Ramos (cell line): ENCODE data around the gene TROAP.
"Not testable (repeated sequence)": the region's sequence is repeated elsewhere in the genome, so short reads cannot be mapped to it uniquely, and the experiment has no call there.

Experiments
- in situ Hi-C: fragments of 300-500 bp; cut with MboI; formaldehyde crosslinking; loops from one replicate; pipeline ENCODE4 v1.14.3; 2022; ENCODE audit warnings: low sequenced_read_pairs; ENCODE audit not compliant: unreplicated experiment

TROAP gene

GRCh38 chr12:49362077-49362476 is 39.0 kb downstream of the TROAP start:
- in situ Hi-C loops: loop anchor here (10.0 kb wide), 1 partner anchor 163 kb away; no protein-coding TSS in a partner anchor

GRCh38 chr12:49364989-49365388 is 41.9 kb downstream of the TROAP start:
- in situ Hi-C loops: loop anchor here (10.0 kb wide), 1 partner anchor 160 kb away; no protein-coding TSS in a partner anchor

- in situ Hi-C loops: loop anchor here (10.0 kb wide), 1 partner anchor 159 kb away; no protein-coding TSS in a partner anchor
Observed at GRCh38 chr12:49365542-49365941, 42.5 kb downstream of the TROAP start.

GRCh38 chr12:49366096-49366651 is 43.1 kb downstream of the TROAP start:
- in situ Hi-C loops: loop anchor here (10.0 kb wide), 1 partner anchor 159 kb away; no protein-coding TSS in a partner anchor

- in situ Hi-C loops: loop anchor here (10.0 kb wide), 1 partner anchor 158 kb away; no protein-coding TSS in a partner anchor
Observed at GRCh38 chr12:49366652-49367380, 43.8 kb downstream of the TROAP start.

GRCh38 chr12:49367381-49368239 is 44.6 kb downstream of the TROAP start, which contains the start of gene SPATS2:
Gene SPATS2, plus strand, starts transcription at chr12:49367462. Its CDS starts 93,551 bp downstream, at chr12:49461013.
- in situ Hi-C loops: loop anchor here (10.0 kb wide), 1 partner anchor 157 kb away; no protein-coding TSS in a partner anchor

GRCh38 chr12:49368240-49368600 is 45.2 kb downstream of the TROAP start:
- in situ Hi-C loops: loop anchor here (10.0 kb wide), 1 partner anchor 157 kb away; no protein-coding TSS in a partner anchor

GRCh38 chr12:49369411-49370145 is 46.5 kb downstream of the TROAP start:
- in situ Hi-C loops: loop anchor here (10.0 kb wide), 1 partner anchor 155 kb away; no protein-coding TSS in a partner anchor

GRCh38 chr12:49370539-49370938 is 47.5 kb downstream of the TROAP start:
- in situ Hi-C loops: no loop called here

GRCh38 chr12:49375406-49375805 is 52.4 kb downstream of the TROAP start:
- in situ Hi-C loops: no loop called here

GRCh38 chr12:49377386-49377785 is 54.3 kb downstream of the TROAP start:
- in situ Hi-C loops: no loop called here

- in situ Hi-C loops: not testable (repeated sequence)
Observed at GRCh38 chr12:49380184-49380583, 57.1 kb downstream of the TROAP start.
